Suppressor macrophage treated with lipopolysaccharide for 1 hour (primary cell): ENCODE results near the gene PARN.

Experiments used
- DNase-seq, 3 donors: peaks; one replicate each; pipeline ENCODE4 v3.0.0-alpha.2; 2020 to 2022

The PARN gene

DNA sequence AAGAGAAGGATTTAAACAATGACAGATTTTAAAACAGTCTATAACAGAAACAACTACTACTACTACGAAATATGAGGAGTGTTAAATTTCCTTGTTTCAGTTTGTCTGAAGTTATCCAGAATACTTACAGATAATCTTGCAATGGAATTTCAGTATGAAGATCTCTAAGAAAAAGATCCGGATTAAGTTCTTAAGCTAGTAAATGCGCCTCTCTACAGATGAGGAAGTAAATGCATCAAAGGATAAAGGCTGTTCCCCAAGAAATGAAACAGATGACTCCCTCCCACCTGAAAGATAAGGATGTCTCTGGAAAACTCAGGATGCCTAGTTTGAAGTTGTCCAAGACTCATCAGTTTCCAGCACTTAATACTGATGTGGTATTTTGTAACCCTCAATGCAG, 105.1 kb downstream of the PARN start:
- DNase-seq, result no peak

DNA sequence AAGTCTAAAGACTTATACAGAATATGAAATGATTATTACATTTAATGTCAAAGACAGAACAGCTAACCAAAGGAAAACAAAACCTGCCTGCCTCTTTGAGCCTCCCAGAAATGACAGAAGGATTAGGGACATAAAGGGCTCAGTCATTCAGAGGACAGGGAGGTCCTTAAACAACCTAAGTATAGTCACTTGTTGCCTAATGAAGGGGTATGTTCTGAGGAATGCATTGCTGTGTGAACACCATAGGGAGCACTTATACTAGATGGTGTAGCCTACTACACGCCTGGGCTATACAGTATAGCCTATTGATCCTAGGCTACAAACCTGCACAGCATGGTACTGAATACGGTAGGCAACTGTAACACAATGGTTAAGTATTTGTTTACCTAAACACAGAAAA, 106.4 kb downstream of the PARN start:
- DNase-seq, result no peak

GRCh38 chr16:14522671-14523070, 107.4 kb downstream of the PARN start:
- no peak for DNase-seq

DNA sequence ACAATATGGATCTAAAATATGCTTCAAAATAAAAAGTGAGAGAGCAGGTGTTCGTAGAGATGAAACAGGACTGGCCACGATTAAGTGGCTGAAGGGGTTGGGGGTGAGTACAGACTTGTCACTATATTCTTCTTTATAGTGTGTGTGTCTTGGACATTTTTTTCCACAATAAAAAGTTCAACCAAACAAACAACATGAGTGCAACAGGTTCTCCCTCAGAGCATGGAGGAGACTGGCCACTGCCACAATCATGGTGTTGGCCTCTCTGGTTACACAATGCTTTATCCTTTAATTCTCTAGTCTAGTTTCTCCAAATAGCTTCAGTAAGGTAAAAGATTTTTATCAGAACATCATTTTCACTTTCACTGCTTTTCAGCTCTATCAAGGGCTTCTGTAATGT, 109.3 kb downstream of the PARN start:
- no peak for DNase-seq

- DNase-seq, result no peak
Observed at GRCh38 chr16:14514967-14515366, 115.1 kb downstream of the PARN start.

DNA sequence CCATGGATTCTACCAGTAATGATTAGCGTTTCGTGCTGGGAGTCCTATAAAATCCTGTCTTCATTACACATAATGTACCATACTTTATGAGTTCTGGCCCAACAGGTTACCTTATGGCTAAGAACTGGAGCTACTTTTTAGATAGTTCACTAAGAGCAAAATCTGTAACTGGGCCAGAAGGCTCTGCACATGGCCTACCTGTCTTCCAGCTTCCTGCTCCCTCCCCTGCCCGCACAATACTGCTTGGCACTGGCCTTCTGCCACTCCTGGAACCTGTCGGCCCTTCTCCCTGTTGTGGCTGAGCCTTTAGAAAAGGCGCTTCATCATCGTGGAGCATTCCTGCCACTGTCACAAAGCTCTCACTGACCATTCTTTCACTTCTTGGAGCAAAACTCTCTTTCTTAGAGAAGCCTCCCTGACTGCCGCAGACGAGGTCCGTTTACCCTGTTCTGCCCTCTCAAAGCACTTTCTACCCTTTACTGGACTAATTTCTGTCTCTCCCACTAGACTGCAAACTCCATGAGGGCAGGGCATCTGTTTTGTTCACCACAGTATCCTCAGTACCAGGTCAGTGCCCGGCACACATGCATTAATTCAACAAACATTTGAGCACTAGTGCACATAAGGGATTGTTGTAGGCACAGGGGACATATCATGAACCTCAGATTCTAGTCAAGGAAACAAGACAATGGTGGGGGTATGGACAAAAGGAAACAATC, 116.5 kb downstream of the PARN start:
- DNase-seq, result no peak

- no peak for DNase-seq
Observed at GRCh38 chr16:14511800-14512135, 118.3 kb downstream of the PARN start.

DNA sequence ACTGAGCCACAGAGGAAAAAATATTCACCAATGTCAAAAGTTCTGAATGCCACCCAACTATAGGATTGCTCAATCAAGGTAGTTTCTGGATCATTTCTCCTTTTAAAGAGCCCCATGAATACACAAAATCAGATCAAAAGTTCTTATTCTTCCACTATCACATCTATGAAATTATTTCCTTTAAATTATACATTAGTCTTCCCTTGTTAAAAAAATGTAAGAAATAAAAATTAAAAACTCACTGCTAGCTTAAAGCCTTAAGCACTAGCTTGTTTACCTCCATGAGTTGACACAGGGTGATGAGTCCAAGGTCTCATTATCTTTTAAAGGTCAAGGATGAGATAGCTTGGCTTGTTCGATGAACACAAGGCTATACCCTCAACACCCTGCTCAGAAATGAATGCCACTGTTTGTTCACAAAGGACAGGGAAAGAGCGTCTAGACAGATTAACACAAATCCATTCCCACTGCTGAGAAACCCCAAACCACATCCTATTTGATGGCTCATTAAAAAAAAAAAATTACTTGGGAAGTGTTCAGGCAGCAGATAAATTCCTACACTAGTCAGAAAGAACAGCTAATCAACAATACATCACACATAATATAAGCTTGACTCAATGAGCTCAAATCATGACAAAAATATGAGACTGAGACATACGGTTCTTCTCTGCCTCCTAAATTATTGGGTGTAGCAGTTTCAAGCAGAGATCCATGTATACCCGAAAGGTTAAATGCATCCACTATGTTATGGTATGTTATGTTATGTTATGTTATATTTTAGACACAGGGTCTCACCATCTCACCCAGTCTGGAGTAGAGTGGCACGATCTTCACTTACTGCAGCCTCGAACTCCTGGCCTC, 118.9 kb downstream of the PARN start:
- DNase-seq, result no peak

DNA sequence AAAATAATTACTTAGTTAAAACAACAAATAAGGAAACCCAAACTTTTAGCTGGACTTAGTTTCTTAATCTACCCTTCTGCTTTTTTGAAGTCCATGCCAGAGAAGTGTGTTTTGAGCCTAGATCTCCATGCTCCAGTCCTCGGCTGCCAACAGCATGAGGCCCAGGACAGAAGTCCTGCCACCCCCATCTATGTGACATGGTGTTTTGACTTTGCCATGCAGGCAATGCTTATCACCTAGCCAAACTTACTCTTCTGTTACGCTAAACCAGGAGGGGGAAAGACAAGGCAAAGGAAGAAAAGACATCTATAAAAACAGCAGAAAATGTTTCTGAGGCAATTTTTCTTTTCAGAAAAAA, 119.5 kb downstream of the PARN start:
- DNase-seq, result no peak

DNA sequence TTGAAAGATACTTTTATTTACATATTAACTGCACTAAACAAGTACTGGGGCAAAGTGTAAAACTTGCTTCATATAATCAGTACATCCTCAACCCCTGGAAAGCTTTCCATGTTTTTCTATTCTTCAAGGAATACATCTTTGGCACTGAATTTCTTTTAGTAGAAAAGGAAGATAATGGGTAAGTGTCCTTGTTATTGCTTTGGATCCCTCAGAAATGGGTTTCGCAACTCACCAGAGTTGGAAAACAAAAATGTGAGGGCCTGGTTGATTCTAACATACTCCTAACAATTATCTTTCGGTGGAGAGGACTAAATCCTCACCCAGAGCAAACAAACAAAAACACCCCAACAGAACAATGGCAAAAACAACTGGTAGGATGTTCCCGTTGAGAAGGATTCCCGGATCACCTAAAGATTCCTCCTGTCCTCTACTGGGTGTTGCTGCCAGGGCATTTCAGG, 120.4 kb downstream of the PARN start:
- no peak for DNase-seq

- DNase-seq, result peak; percentile 21 to 41 (median 32)
Observed at GRCh38 chr16:14509055-14509454, 121.0 kb downstream of the PARN start.

DNA sequence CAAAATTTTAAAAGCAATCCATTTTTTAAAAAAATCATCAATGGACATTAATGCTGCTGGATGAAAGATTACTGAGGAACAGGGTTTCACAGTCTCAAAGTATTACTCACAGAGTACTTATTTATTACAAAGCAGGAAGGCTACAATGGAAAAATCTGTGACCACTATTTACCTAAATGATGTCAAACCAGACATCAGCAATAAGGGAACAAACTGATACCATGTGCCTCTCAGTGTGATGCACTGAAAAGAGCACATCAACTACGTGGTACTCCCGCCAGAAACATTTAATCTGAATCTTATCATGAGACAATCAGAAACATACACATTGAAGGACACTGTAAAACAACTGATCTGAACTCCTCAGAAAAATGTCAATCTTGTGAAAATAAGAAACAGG, 124.2 kb downstream of the PARN start:
- peak; percentile 23 to 56 (median 29) for DNase-seq

- DNase-seq, result no peak
Observed at GRCh38 chr16:14502932-14503741, 126.9 kb downstream of the PARN start.

DNA sequence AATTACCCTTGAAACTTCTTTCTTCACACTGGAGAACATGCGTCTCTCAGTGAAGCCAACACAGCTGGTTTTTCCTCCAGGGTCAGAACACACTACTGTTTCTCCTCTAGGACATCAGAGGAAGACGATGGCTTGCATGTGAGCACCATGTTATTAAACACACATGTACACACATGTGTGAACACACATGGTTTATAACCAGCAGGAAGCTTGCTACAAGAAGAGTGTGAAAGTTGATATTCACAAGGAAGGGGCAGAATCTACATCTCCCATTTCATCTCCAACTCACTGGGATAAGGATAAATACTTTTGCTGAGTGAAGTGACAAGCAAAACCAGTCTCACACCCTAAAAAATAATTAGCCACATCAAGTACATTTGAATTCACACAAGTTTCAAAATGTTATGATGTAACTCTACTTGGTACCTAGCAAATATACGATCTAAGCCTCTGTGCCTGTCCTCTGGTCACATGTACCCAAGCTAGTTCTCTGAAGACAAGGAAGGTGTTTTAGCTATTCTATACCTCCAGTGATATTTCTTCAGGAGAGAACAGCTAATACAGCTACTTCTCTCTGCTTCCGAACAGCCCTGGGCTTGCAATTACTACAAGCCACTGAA, 127.7 kb downstream of the PARN start:
- no peak for DNase-seq

GRCh38 chr16:14501331-14502255, 128.5 kb downstream of the PARN start:
- DNase-seq, result peak; percentile 26 to 29 (median 26)

GRCh38 chr16:14500791-14501190, 129.3 kb downstream of the PARN start:
- DNase-seq, result no peak

- DNase-seq, result no peak
Observed at GRCh38 chr16:14499110-14499509, 130.9 kb downstream of the PARN start.

DNA sequence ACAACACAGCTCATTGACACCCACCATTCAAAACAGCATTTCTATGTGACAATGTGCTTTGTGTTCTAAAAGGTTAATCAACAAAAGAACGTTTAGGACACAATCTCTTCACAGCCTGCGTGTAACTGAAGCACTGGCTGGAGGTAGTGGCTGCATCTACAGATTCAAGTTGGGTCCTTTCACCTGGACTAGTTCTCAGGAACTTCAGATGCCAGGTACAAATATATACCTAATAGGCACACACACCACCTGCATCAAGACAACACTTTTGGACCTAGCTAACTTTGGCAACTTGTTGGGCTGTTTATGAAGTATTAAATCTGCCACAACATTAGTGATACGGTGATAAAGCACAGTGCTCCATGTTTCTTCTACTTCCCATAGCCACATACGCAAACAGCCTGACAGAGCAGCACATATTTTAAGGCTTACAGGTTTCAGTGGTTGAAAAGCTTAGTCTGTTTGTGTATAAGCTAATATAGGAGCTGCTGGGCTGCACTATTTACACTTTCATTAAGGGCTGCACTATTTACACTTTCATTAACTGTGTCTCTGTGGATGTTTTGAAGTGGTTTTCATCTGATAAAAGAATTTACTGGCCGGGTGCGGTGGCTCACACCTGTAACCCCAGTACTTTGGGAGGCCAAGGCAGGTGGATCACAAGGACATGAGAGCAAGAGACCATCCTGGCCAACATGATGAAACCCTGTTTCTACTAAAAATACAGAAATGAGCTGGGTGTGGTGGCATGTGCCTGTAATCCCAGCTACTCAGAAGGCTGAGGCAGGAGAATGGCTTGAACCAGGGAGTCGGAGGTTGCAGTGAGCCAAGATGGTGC, 132.6 kb downstream of the PARN start:
- no peak for DNase-seq

DNA sequence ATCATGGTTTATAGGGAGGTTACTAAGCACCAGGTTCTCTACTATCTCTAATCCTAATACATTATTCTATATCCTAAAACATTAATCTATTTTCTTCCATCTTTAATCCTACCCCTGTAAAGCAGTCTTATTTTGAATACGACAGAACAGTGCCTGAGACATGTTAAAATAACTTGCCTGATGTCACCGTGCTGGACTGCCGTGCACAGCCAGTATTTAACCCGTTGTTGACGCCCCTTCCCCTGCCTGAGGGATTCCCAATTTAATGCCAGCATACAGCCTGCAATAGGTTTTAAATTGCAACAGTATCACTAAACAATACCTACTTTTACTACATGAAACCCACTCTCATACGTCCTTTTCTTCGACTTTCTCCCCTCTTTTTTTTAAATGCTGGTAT, 133.3 kb downstream of the PARN start:
- DNase-seq, result no peak

DNA sequence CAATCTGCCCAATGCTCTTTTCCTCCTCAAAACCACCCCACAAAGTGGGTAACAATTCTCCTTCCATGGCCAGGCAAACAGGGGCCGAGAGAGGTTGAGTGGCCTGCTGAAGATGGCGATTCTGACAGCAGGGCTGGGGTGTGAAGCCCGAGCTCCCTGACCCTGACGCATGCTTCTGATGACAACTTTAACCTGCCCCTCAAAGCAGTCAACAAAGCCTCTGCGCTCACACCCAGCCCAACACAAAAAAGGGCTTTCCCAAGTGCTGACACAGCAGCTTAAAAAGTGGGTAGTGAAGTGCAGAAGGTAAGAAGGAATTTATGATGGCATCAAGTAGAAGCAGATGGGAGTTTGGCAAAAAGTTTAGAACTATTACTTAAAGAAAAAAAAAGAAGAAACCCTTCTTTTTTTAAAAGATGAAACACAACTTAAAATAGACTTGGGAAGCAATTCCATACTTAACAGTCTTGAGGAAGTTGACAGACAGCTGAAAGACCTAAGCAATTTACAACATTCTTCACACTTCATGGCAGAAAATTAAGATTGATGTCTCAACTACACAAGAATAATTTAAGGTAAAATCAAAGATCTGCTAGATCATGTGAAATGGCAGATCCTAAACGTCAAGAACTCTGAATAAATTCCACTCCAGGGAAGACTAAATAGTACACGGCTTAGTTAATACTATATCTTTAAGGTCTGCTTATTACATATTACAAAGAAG, 133.9 kb downstream of the PARN start:
- DNase-seq, result no peak
